ENCODE data around the gene LIMS1.
A peak's percentile ranks its signal among the peaks of the same experiment; 100 is the strongest.
"Not testable (repeated sequence)": the region's sequence is repeated elsewhere in the genome, so short reads cannot be mapped to it uniquely, and the experiment has no call there.

LIMS1 gene

DNA sequence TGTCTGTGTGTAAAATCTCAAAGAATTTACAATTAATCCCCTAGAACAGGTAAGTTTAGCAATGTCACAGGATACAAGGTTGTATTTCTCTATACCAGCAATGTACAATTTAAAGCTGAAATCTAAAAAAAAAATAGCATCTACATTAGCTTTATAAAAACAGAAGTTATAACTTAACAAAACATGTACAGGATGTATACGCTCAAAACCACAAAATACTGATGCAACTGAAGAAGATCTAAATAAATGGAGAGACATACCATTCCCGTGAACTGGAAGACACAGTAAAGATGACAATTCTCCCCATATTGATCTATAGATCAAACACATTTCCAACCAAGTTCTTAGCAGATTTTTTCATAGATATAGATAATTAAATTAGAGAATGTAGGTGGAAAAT, 167.5 kb downstream of the LIMS1 start:
- TF ChIP-seq CTCF (IDR thresholded peaks at IDR 0.05; ENCODE audit: control insufficient read depth, extremely low read depth, insufficient read depth): no peak
- no peak for DNase-seq (ENCODE audit: low read depth)
- no peak overlapping the region for H3K4me3 ChIP-seq (ENCODE audit: low read depth, low read length)

DNA sequence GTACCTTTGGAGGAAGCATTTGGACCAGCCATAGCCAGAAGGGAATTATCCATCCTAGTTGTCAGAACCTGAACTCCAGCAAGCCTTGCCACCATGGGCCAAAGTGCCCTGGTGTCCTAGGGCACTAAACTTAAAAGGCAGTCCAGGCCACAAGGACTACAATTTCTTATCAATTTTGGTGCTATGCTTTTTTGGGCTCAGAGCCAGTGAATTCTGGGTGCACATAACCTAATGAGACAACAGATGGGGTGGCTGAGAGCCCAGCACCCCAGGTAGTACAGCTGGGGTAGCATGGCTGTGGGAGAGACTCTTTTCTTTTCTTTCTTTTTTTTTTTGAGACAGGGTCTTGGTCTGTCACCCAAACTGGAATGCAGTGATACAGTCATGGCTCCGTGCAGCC, 170.6 kb downstream of the LIMS1 start:
- TF ChIP-seq CTCF (IDR thresholded peaks at IDR 0.05; ENCODE audit: control insufficient read depth, extremely low read depth, insufficient read depth): no peak
- no peak overlapping the region for H3K4me3 ChIP-seq (ENCODE audit: low read depth, low read length)
- DNase-seq (ENCODE audit: low read depth): no peak

GRCh38 chr2:108707300-108707699, 173.0 kb downstream of the LIMS1 start:
- TF ChIP-seq CTCF (IDR thresholded peaks at IDR 0.05; ENCODE audit: control insufficient read depth, extremely low read depth, insufficient read depth): no peak

DNA sequence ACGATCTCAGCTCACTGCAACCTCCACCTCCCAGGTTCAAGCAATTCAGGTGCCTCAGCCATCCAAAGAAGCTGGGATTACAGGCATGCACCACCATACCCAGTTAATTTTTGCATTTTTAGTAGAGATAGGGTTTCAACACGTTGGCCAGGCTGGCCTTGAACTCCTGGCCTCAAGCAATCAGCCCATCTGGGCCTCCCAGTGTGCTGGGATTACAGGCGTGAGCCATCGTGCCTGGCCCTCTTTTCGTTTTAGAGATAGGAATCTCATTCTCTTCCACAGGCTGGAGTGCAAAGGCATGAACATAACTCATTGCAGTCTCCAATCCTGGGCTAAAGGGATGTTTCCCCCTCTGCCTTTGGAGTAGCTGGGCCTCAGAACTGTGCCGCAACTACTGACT, 182.7 kb downstream of the LIMS1 start:
- not testable (repeated sequence) for DNase-seq (ENCODE audit: low read depth); H3K4me3 ChIP-seq (ENCODE audit: low read depth, low read length)

More at GRCh38 chr2:108707300-108707699, 173.0 kb downstream of the LIMS1 start:
- H3K4me3 ChIP-seq (ENCODE audit: low read depth, low read length): no peak overlapping the region
- DNase-seq (ENCODE audit: low read depth): no peak

DNA sequence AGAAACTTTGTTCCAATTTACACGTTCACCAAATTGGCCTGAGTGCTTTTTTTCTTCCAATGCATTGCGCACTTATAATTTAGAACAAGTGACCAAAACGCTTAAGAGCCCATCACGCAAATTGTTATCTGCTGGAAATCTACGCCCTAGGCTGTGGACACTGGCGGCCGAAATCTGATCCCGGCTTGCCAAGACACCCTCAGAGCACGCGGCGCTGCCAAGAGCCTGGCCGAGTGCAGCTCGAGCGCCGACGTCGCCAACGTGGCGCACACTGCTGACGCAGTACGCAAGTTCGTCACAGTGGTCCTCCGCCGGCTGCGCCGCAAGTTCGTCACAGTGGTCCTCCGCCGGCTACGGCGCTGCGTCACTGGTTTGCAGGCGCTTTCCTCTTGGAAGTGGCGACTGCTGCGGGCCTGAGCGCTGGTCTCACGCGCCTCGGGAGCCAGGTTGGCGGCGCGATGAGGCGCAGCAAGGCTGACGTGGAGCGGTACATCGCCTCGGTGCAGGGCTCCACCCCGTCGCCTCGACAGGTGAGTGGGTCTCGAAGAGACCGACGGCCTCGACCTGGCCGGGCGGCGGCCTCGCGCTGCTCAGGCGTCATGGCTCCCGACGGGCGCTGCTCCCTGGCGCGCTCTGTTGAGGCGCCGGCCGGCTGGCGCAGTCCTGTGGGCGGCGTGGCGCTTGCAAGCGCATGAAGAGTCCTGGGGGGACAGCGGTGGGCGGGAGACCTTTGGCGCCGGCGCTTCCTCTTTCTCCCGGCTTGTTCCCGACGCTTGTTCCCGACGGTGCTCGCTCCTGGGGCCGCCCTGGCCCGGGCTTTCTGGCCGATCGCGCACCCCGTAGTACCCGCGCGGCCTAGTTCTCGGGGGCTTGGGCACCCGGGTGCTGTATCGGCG, 185.1 kb downstream of the LIMS1 start, which contains the start of gene RANBP2:
Gene RANBP2, plus strand, starts transcription at position 334 of the 896 bp plus-strand sequence. Its CDS starts 125 bp downstream, at position 459.
- peak; percentile 97 for DNase-seq (ENCODE audit: low read depth)
- peak within 1 kb of the TSS; percentile 77 for H3K4me3 ChIP-seq (ENCODE audit: low read depth, low read length)

DNA sequence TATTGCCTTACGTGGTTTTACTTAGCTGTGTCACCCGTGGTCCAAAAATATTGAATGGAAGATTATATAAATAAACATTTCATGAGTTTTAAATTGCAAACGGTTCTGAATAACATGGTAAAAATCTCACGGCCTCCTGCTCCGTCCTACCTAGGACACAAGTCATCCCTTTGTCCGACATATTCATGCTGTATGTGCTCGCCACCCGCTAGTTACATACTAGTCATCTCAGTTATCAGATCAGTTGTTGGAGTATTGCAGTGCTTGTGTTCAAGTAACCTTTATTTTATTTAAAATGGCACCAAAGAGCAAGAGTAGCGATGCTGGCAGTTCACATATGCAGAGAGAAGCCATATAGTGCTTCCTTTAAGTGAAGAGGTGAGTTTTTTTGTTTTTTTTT, 191.8 kb downstream of the LIMS1 start:
- H3K4me3 ChIP-seq (ENCODE audit: low read depth, low read length); DNase-seq (ENCODE audit: low read depth): not testable (repeated sequence)

More for the DNA sequence above, 185.1 kb downstream of the LIMS1 start, which contains the start of gene RANBP2:
- no peak for TF ChIP-seq CTCF (IDR thresholded peaks at IDR 0.05; ENCODE audit: control insufficient read depth, extremely low read depth, insufficient read depth)

DNA sequence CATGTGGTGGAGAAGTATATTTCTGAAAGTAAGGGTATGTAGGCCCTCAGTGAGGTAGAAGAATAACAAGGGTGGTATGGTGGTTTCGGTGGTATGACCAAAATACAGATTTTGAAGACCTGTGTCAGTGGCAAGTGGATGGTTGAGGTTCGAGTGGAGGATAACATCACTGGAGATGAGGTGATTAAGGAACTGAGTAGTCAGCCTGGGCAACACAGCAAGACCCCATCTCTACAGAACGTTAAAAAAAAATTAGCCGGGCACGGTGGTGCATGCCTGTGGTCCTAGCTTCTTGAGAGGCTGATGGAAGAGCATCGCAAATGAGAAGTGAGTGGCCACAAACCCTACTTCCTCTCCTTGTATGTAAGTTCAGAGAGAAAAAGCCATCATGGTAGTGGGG, 200.4 kb downstream of the LIMS1 start:
- not testable (repeated sequence) for DNase-seq (ENCODE audit: low read depth); H3K4me3 ChIP-seq (ENCODE audit: low read depth, low read length)
